HepG2 (cell line): ENCODE data around the gene PITX3. TPM values are rescaled to one million over a fixed set of nuclear protein-coding genes. Genes with fewer than 3 reads are reported as not detected.
A peak's percentile ranks its signal among the peaks of the same experiment; 100 is the strongest.

ENCODE experiments used
- ATAC-seq: fragments of 200-7000 bp; cut with Tn5 transposase; 3 replicates; pipeline ENCODE4 v1.9.1; 2020; ENCODE audit warnings: mild to moderate bottlenecking, moderate library complexity
- BruUV-seq: library from RNA; stranded (reverse); fragments of 400-500 nt; replicated peaks from 2 replicates; lab custom pipeline; 2021; lab: Mats Ljungman, UMichigan
- CTCF ChIA-PET: fragments of 300-600 bp; formaldehyde crosslinking; extraction: SDS; loops from one replicate; lab custom pipeline; 2021; ENCODE audit warnings: low total read pairs, inconsistent platforms, low intra/inter-chr PET ratio; lab: Yijun Ruan, JAX
- POLR2A ChIA-PET: fragments of 350-600 bp; sonication (Branson Sonifier 250); formaldehyde crosslinking; loops from one replicate; lab custom pipeline; 2020; ENCODE audit warnings: antibody characterized with exemption, inconsistent platforms; lab: Yijun Ruan, JAX
- DNase-seq: peaks from one replicate; pipeline ENCODE4 v3.0.0-alpha.2; 2015; ENCODE audit warnings: low spot score
- FAIRE-seq: peaks from 3 replicates; lab custom pipeline; 2011; peaks lifted over from hg19 to GRCh38; lab: Jason Lieb, UNC
- H2AFZ ChIP-seq: one replicate; pipeline ENCODE4 v1.6.1; 2011; ENCODE audit warnings: low read length, inconsistent platforms
- H3K27ac ChIP-seq: fragments of 300-600 bp; 3 replicates; pipeline ENCODE4 v1.8.0; 2011; ENCODE audit warnings: mixed run types, mild to moderate bottlenecking, mixed read lengths, low read length, inconsistent platforms; ENCODE audit not compliant: insufficient read depth; ENCODE audit errors: extremely low read length
- H3K27me3 ChIP-seq, 2 experiments: fragments of 200-600 bp in 1 of 2; 2 replicates in 1 of 2; 3 replicates in 1 of 2; pipeline versions ENCODE4 v1.6.0 to v1.8.0; 2011; ENCODE audit warnings: low read length in 2 of 2, mild to moderate bottlenecking in 2 of 2, moderate library complexity in 2 of 2, inconsistent platforms in 1 of 2; ENCODE audit not compliant: insufficient read depth in 2 of 2, control insufficient read depth in 1 of 2
- H3K36me3 ChIP-seq, 2 experiments: fragments of 200-600 bp in 1 of 2; replicated peaks in 1 of 2; 2 replicates in 1 of 2; 3 replicates in 1 of 2; pipeline versions ENCODE4 v1.5.1 to v1.8.0; 2011; ENCODE audit warnings: low read length in 2 of 2, inconsistent platforms in 1 of 2; ENCODE audit not compliant: insufficient read depth in 2 of 2, control insufficient read depth in 1 of 2
- H3K4me1 ChIP-seq: 2 replicates; pipeline ENCODE4 v1.5.1; 2012; ENCODE audit warnings: low read length, inconsistent platforms; ENCODE audit not compliant: insufficient read depth
- H3K4me2 ChIP-seq: 2 replicates; pipeline ENCODE4 v1.6.0; 2011; ENCODE audit warnings: low read depth, low read length, inconsistent platforms
- H3K4me3 ChIP-seq, 3 experiments: fragments of 200-600 bp in 1 of 3; sonication (generic), shearing (Covaris generic) in 1 of 3; replicated peaks in 1 of 3; 2 replicates each; pipeline ENCODE4 v1.5.1; 2011 to 2016; ENCODE audit warnings: low read length in 3 of 3, inconsistent platforms in 2 of 3, low read depth in 2 of 3, mild to moderate bottlenecking in 2 of 3, control low read depth in 1 of 3, mixed read lengths in 1 of 3; ENCODE audit not compliant: insufficient read depth in 1 of 3
- H3K79me2 ChIP-seq: one replicate; pipeline ENCODE4 v1.6.1; 2011; ENCODE audit warnings: low read length, inconsistent platforms; ENCODE audit not compliant: insufficient read depth
- H3K9ac ChIP-seq: 2 replicates; pipeline ENCODE4 v1.6.0; 2011; ENCODE audit warnings: mild to moderate bottlenecking, low read depth, low read length, inconsistent platforms; ENCODE audit not compliant: insufficient read depth
- H3K9me3 ChIP-seq: 2 replicates; pipeline ENCODE4 v1.5.1; 2012; ENCODE audit warnings: mild to moderate bottlenecking, low read length
- H4K20me1 ChIP-seq: 2 replicates; pipeline ENCODE4 v1.6.0; 2011; ENCODE audit warnings: inconsistent platforms, mild to moderate bottlenecking, low read length, moderate library complexity; ENCODE audit not compliant: insufficient read depth
- DNMT3B ChIP-seq: conservative IDR thresholded peaks from 2 replicates; pipeline ENCODE4 v1.6.1; 2016; ENCODE audit warnings: missing biosample characterization, control low read depth
- DPF2 ChIP-seq: sonication (generic); formaldehyde crosslinking; IDR thresholded peaks from 2 replicates; pipeline ENCODE4 v1.4.0; 2020; ENCODE audit warnings: mild to moderate bottlenecking, low read depth, missing genetic modification reagents, borderline replicate concordance
- HBP1 ChIP-seq: IDR thresholded peaks from 2 replicates; pipeline ENCODE4 v1.6.1; 2016; ENCODE audit warnings: low read depth, control low read depth
- ZMAT3 ChIP-seq: sonication (generic); formaldehyde crosslinking; conservative IDR thresholded peaks from 2 replicates; pipeline ENCODE4 v1.7.0; 2021; ENCODE audit warnings: missing genetic modification reagents
- ZMYM2 ChIP-seq: sonication (generic); formaldehyde crosslinking; IDR thresholded peaks from 2 replicates; pipeline ENCODE4 v1.8.0; 2022; ENCODE audit warnings: mild to moderate bottlenecking, missing genetic modification reagents
- ZNF3 ChIP-seq: IDR thresholded peaks from 2 replicates; pipeline ENCODE4 v1.7.0; 2017; ENCODE audit warnings: inconsistent platforms
- ZNF431 ChIP-seq: sonication (generic); formaldehyde crosslinking; IDR thresholded peaks from 2 replicates; pipeline ENCODE4 v1.9.0; 2022; ENCODE audit warnings: missing genetic modification reagents, low read depth, mild to moderate bottlenecking, borderline replicate concordance
- ZNF577 ChIP-seq: sonication (generic); formaldehyde crosslinking; IDR thresholded peaks from 2 replicates; pipeline ENCODE4 v1.4.0; 2020; ENCODE audit warnings: mild to moderate bottlenecking, low read depth, missing genetic modification reagents, borderline replicate concordance
- ZNF782 ChIP-seq: sonication (generic); formaldehyde crosslinking; IDR thresholded peaks from 2 replicates; pipeline ENCODE4 v1.4.0; 2020; ENCODE audit warnings: missing genetic modification reagents, mild to moderate bottlenecking, borderline replicate concordance
- ZSCAN31 ChIP-seq: sonication (generic); formaldehyde crosslinking; IDR thresholded peaks from 2 replicates; pipeline ENCODE4 v1.5.0; 2020; ENCODE audit warnings: low read depth, mild to moderate bottlenecking, missing genetic modification reagents
- WGBS: methylation state at CpG from one replicate; pipeline ENCODE4 v1.1.6; 2017; ENCODE audit warnings: low lambda C conversion rate; 5-methylcytosine and 5-hydroxymethylcytosine counted together
- in situ Hi-C: cut with HindIII; loops from 2 replicates; pipeline ENCODE4 v1.10.0; 2017; ENCODE audit warnings: low pct_unique_long_range_greater_than_20kb; ENCODE audit not compliant: extremely low pct_ligation_motif_present
- intact Hi-C: fragments of 100-400 bp; cut with micrococcal nuclease; formaldehyde crosslinking; loops from one replicate; pipeline ENCODE4 v1.10.0; 2022; ENCODE audit not compliant: unreplicated experiment
- polyA plus RNA-seq, 8 experiments: library from polyadenylated mRNA; depleted of rRNA in 3 of 8; stranded (reverse) in 7 of 8; unstranded in 1 of 8; fragments of >200 nt; fragmentation: Illumina TruSeq in 4 of 8; extraction: Trizol in 4 of 8; gene quantifications; 2 replicates each; pipeline versions ENCODE4 v1.2.1 to v1.2.3, GENCODE V29; 2011 to 2016; ENCODE audit warnings: low read depth in 4 of 8, missing spikeins in 1 of 8, mixed read lengths in 1 of 8; ENCODE audit not compliant: insufficient read depth in 1 of 8
- total RNA-seq, 5 experiments: library from RNA; depleted of rRNA; stranded (reverse); fragments of >200 nt; fragmentation: Illumina TruSeq; extraction: Trizol; gene quantifications; 2 replicates each; pipeline ENCODE4 v1.2.3, GENCODE V29; 2016; ENCODE audit warnings: low read depth in 1 of 5
- TF ChIP-seq, protein P1 (sequence below): sonication (generic); formaldehyde crosslinking; conservative IDR thresholded peaks from 2 replicates; pipeline ENCODE4 v1.5.0; 2020; ENCODE audit warnings: missing genetic modification reagents
- TF ChIP-seq, protein P2 (sequence below): sonication (generic); formaldehyde crosslinking; IDR thresholded peaks from 2 replicates; pipeline ENCODE4 v1.4.0; 2020; ENCODE audit warnings: missing genetic modification reagents
- TF ChIP-seq, protein P3 (sequence below): sonication (generic); formaldehyde crosslinking; IDR thresholded peaks from 2 replicates; pipeline ENCODE4 v1.9.0; 2021; ENCODE audit warnings: missing genetic modification reagents, mild to moderate bottlenecking, borderline replicate concordance

PITX3 gene
- total and polyA plus RNA-seq, 2 of the 13 experiments (the other 11 are each of a cell fraction or from before 2014, with no cell fraction given) = not detected

DNA sequence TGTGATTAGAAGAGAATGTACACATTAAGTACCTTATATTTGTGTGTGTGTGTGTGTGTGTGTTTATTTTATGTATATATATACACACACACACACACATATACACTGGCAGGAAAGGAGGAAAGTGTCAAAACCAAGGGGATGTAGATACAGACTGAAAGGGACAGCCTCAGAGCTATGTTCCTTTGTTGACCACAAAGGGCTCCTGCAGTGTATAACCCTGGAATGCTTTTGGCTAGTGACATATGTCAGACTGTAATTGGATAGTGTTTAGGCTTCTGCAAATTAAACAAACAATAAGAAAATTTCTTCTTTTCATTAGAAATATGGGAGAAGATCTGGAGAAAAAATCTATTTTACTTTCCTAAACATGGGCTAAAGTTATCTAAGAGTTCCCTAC, 19.9 kb upstream of the PITX3 start:
- no peaks in the 10 kb centered on the region for H3K9me3 ChIP-seq
- intact Hi-C loops = no loop called here
- no peak for TF ChIP-seq ZNF577 (CRISPR knock-in tag)
- no peak for TF ChIP-seq ZSCAN31
- no peak for TF ChIP-seq ZMAT3 (CRISPR knock-in tag)
- no peak for TF ChIP-seq DNMT3B
- no peak for TF ChIP-seq DPF2 (CRISPR knock-in tag)
- TF ChIP-seq ZMYM2 = no peak
- TF ChIP-seq HBP1 (CRISPR knock-in tag) = no peak
- TF ChIP-seq ZNF782 (CRISPR knock-in tag) = no peak
- TSS peak; percentile 29 for BruUV-seq
- no peak overlapping the region for H2AFZ ChIP-seq
- H4K20me1 ChIP-seq = peaks cover 7% of the 10 kb centered on the region
- FAIRE-seq = no peak
- no peak for DNase-seq
- no peaks in the 10 kb centered on the region for H3K27me3 ChIP-seq
- ChIA-PET CTCF (no interaction called here), POLR2A (no interaction called here)
- ATAC-seq = no peak
- no peak overlapping the region for H3K9ac ChIP-seq
- H3K27ac ChIP-seq = no peak overlapping the region
- peaks cover 28% of the 10 kb centered on the region for H3K79me2 ChIP-seq
- H3K4me1 ChIP-seq = peaks cover 16% of the 10 kb centered on the region
- in situ Hi-C loops = no loop called here
- H3K36me3 ChIP-seq = peaks cover 8 to 58% of the 10 kb centered on the region in 2 experiments
- no peak overlapping the region for H3K4me2 ChIP-seq
- H3K4me3 ChIP-seq = no peak overlapping the region

- BruUV-seq = no TSS peak
- FAIRE-seq (no peak), DNase-seq (no peak), ATAC-seq (no peak)
- Histone ChIP-seq H2AFZ (no peak overlapping the region), H3K79me2 (peaks cover 56% of the 10 kb centered on the region), H3K36me3 (peaks cover 7 to 20% of the 10 kb centered on the region in 2 experiments; a peak in 4 of 5 replicates), H3K9me3 (no peaks in the 10 kb centered on the region), H3K27me3 (no peaks in the 10 kb centered on the region), H4K20me1 (peaks cover 4% of the 10 kb centered on the region), H3K4me2 (no peak overlapping the region), H3K9ac (no peak overlapping the region), H3K4me3 (no peak overlapping the region), H3K27ac (no peak overlapping the region), H3K4me1 (no peaks in the 10 kb centered on the region)
- 98% methylated on average over 2 of the region's 2 CpGs for WGBS
- in situ Hi-C loops (no loop called here), intact Hi-C loops (no loop called here)
- CTCF ChIA-PET = no interaction called here
- POLR2A ChIA-PET = interaction anchor here (1.4 kb wide), 1 partner anchor 10 kb away, joined by 4 read pairs; the partner anchor contains the start of gene GBF1
- TF ChIP-seq, protein P1, sequence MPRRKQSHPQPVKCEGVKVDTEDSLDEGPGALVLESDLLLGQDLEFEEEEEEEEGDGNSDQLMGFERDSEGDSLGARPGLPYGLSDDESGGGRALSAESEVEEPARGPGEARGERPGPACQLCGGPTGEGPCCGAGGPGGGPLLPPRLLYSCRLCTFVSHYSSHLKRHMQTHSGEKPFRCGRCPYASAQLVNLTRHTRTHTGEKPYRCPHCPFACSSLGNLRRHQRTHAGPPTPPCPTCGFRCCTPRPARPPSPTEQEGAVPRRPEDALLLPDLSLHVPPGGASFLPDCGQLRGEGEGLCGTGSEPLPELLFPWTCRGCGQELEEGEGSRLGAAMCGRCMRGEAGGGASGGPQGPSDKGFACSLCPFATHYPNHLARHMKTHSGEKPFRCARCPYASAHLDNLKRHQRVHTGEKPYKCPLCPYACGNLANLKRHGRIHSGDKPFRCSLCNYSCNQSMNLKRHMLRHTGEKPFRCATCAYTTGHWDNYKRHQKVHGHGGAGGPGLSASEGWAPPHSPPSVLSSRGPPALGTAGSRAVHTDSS (CRISPR knock-in tag) = no peak
- TF ChIP-seq ZNF3 (CRISPR knock-in tag) (no peak), ZNF431 (no peak)
- TF ChIP-seq, protein P2, sequence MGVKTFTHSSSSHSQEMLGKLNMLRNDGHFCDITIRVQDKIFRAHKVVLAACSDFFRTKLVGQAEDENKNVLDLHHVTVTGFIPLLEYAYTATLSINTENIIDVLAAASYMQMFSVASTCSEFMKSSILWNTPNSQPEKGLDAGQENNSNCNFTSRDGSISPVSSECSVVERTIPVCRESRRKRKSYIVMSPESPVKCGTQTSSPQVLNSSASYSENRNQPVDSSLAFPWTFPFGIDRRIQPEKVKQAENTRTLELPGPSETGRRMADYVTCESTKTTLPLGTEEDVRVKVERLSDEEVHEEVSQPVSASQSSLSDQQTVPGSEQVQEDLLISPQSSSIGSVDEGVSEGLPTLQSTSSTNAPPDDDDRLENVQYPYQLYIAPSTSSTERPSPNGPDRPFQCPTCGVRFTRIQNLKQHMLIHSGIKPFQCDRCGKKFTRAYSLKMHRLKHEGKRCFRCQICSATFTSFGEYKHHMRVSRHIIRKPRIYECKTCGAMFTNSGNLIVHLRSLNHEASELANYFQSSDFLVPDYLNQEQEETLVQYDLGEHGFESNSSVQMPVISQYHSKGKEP (CRISPR knock-in tag) = no peak
- TF ChIP-seq, protein P3, sequence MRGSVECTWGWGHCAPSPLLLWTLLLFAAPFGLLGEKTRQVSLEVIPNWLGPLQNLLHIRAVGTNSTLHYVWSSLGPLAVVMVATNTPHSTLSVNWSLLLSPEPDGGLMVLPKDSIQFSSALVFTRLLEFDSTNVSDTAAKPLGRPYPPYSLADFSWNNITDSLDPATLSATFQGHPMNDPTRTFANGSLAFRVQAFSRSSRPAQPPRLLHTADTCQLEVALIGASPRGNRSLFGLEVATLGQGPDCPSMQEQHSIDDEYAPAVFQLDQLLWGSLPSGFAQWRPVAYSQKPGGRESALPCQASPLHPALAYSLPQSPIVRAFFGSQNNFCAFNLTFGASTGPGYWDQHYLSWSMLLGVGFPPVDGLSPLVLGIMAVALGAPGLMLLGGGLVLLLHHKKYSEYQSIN (CRISPR knock-in tag) = no peak
Measured at GRCh38 chr10:102255404-102255803, 14.1 kb upstream of the PITX3 start.
